ENCODE data around the gene LARGE1.

The LARGE1 gene

GRCh38 chr22:33329398-33329797 is 590.9 kb downstream of the LARGE1 start:
- POLR2A ChIA-PET = no interaction called here
- no peaks in the 10 kb centered on the region for H3K27me3 ChIP-seq (replicated peaks in 2 of 5; ENCODE audit: control insufficient read depth in 4 of 5, insufficient read depth in 5 of 5, low read length in 4 of 5)
- CTCF ChIA-PET = no interaction called here
- H3K27ac ChIP-seq (ENCODE audit: insufficient read depth in 1 of 2, low read depth in 1 of 2, low read length in 2 of 2, poor library complexity in 1 of 2, severe bottlenecking in 2 of 2) = no peak overlapping the region
- no CpG with 5 or more reads among the region's 3 CpGs for WGBS (ENCODE audit: insufficient coverage)
- peaks cover 0 to 5% (median 0%) of the 10 kb centered on the region in 5 experiments for H3K9me3 ChIP-seq (ENCODE audit: control extremely low read depth in 1 of 5, control insufficient read depth in 4 of 5, insufficient read depth in 2 of 5, low read depth in 1 of 5, low read length in 4 of 5)
- DNase-seq = peak in 1 of 3 donors; percentile 8
- H3K4me3 ChIP-seq (ENCODE audit: control insufficient read depth in 1 of 7, extremely low read depth in 1 of 7, insufficient read depth in 4 of 7, low read depth in 2 of 7, low read length in 6 of 7) = no peak overlapping the region
- H3K4me1 ChIP-seq (ENCODE audit: control extremely low read depth in 1 of 4, control insufficient read depth in 4 of 4, insufficient read depth in 4 of 4, low read length in 3 of 4) = peaks cover 0 to 8% (median 1%) of the 10 kb centered on the region in 4 experiments
- no peaks in the 10 kb centered on the region for H3K36me3 ChIP-seq (ENCODE audit: control insufficient read depth in 4 of 4, insufficient read depth in 4 of 4, low read length in 3 of 4)

- Histone ChIP-seq H3K9me3 (ENCODE audit: control extremely low read depth in 1 of 5, control insufficient read depth in 4 of 5, insufficient read depth in 2 of 5, low read depth in 1 of 5, low read length in 4 of 5) (peaks cover 0 to 5% (median 0%) of the 10 kb centered on the region in 5 experiments), H3K27ac (ENCODE audit: insufficient read depth in 1 of 2, low read depth in 1 of 2, low read length in 2 of 2, poor library complexity in 1 of 2, severe bottlenecking in 2 of 2) (no peak overlapping the region), H3K4me1 (ENCODE audit: control extremely low read depth in 1 of 4, control insufficient read depth in 4 of 4, insufficient read depth in 4 of 4, low read length in 3 of 4) (peaks cover 0 to 8% (median 1%) of the 10 kb centered on the region in 4 experiments), H3K36me3 (ENCODE audit: control insufficient read depth in 4 of 4, insufficient read depth in 4 of 4, low read length in 3 of 4) (no peaks in the 10 kb centered on the region), H3K4me3 (ENCODE audit: control insufficient read depth in 1 of 7, extremely low read depth in 1 of 7, insufficient read depth in 4 of 7, low read depth in 2 of 7, low read length in 6 of 7) (no peak overlapping the region), H3K27me3 (replicated peaks in 2 of 5; ENCODE audit: control insufficient read depth in 4 of 5, insufficient read depth in 5 of 5, low read length in 4 of 5) (no peaks in the 10 kb centered on the region)
- ChIA-PET POLR2A (no interaction called here), CTCF (no interaction called here)
- DNase-seq = peak; percentile 8 to 37 (median 23)
- 100% methylated on average over 1 of the region's 2 CpGs for WGBS (ENCODE audit: insufficient coverage)
These were observed 591.4 kb downstream of the LARGE1 start for GRCh38 chr22:33328789-33329296.

- ChIA-PET CTCF (no interaction called here), POLR2A (no interaction called here)
- Histone ChIP-seq H3K36me3 (ENCODE audit: control insufficient read depth in 4 of 4, insufficient read depth in 4 of 4, low read length in 3 of 4) (no peaks in the 10 kb centered on the region), H3K4me1 (ENCODE audit: control extremely low read depth in 1 of 4, control insufficient read depth in 4 of 4, insufficient read depth in 4 of 4, low read length in 3 of 4) (peaks cover 0 to 8% (median 1%) of the 10 kb centered on the region in 4 experiments), H3K9me3 (ENCODE audit: control extremely low read depth in 1 of 5, control insufficient read depth in 4 of 5, insufficient read depth in 2 of 5, low read depth in 1 of 5, low read length in 4 of 5) (peaks cover 0 to 5% (median 0%) of the 10 kb centered on the region in 5 experiments), H3K27me3 (replicated peaks in 2 of 5; ENCODE audit: control insufficient read depth in 4 of 5, insufficient read depth in 5 of 5, low read length in 4 of 5) (no peaks in the 10 kb centered on the region), H3K4me3 (ENCODE audit: control insufficient read depth in 1 of 7, extremely low read depth in 1 of 7, insufficient read depth in 4 of 7, low read depth in 2 of 7, low read length in 6 of 7) (no peak overlapping the region), H3K27ac (ENCODE audit: insufficient read depth in 1 of 2, low read depth in 1 of 2, low read length in 2 of 2, poor library complexity in 1 of 2, severe bottlenecking in 2 of 2) (no peak overlapping the region)
- 93% methylated on average over 7 of the region's 9 CpGs for WGBS (ENCODE audit: insufficient coverage)
- no peak for DNase-seq
These were observed 592.9 kb downstream of the LARGE1 start for GRCh38 chr22:33327348-33327860.

GRCh38 chr22:33326540-33327295 is 593.6 kb downstream of the LARGE1 start:
- H3K27ac ChIP-seq (ENCODE audit: insufficient read depth in 1 of 2, low read depth in 1 of 2, low read length in 2 of 2, poor library complexity in 1 of 2, severe bottlenecking in 2 of 2) = no peak overlapping the region
- POLR2A ChIA-PET = interaction anchor here (0.6 kb wide), 1 partner anchor 29 kb away, joined by 5 read pairs; no protein-coding TSS in a partner anchor
- H3K36me3 ChIP-seq (ENCODE audit: control insufficient read depth in 4 of 4, insufficient read depth in 4 of 4, low read length in 3 of 4) = no peaks in the 10 kb centered on the region
- WGBS (ENCODE audit: insufficient coverage) = 97% methylated on average over 8 of the region's 10 CpGs
- no peak overlapping the region for H3K4me3 ChIP-seq (ENCODE audit: control insufficient read depth in 1 of 7, extremely low read depth in 1 of 7, insufficient read depth in 4 of 7, low read depth in 2 of 7, low read length in 6 of 7)
- no peak for DNase-seq
- H3K27me3 ChIP-seq (replicated peaks in 2 of 5; ENCODE audit: control insufficient read depth in 4 of 5, insufficient read depth in 5 of 5, low read length in 4 of 5) = no peaks in the 10 kb centered on the region
- peaks cover 0 to 8% (median 1%) of the 10 kb centered on the region in 4 experiments for H3K4me1 ChIP-seq (ENCODE audit: control extremely low read depth in 1 of 4, control insufficient read depth in 4 of 4, insufficient read depth in 4 of 4, low read length in 3 of 4)
- CTCF ChIA-PET = no interaction called here
- peaks cover 0 to 5% (median 0%) of the 10 kb centered on the region in 5 experiments for H3K9me3 ChIP-seq (ENCODE audit: control extremely low read depth in 1 of 5, control insufficient read depth in 4 of 5, insufficient read depth in 2 of 5, low read depth in 1 of 5, low read length in 4 of 5)

- peaks cover 0 to 8% (median 1%) of the 10 kb centered on the region in 4 experiments for H3K4me1 ChIP-seq (ENCODE audit: control extremely low read depth in 1 of 4, control insufficient read depth in 4 of 4, insufficient read depth in 4 of 4, low read length in 3 of 4)
- ChIA-PET CTCF (no interaction called here), POLR2A (no interaction called here)
- DNase-seq = peak in 1 of 3 donors; percentile 8
- H3K27ac ChIP-seq (ENCODE audit: insufficient read depth in 1 of 2, low read depth in 1 of 2, low read length in 2 of 2, poor library complexity in 1 of 2, severe bottlenecking in 2 of 2) = no peak overlapping the region
- H3K27me3 ChIP-seq (replicated peaks in 2 of 5; ENCODE audit: control insufficient read depth in 4 of 5, insufficient read depth in 5 of 5, low read length in 4 of 5) = no peaks in the 10 kb centered on the region
- no peaks in the 10 kb centered on the region for H3K36me3 ChIP-seq (ENCODE audit: control insufficient read depth in 4 of 4, insufficient read depth in 4 of 4, low read length in 3 of 4)
- WGBS (ENCODE audit: insufficient coverage) = 63% methylated on average over 4 of the region's 5 CpGs
- H3K4me3 ChIP-seq (ENCODE audit: control insufficient read depth in 1 of 7, extremely low read depth in 1 of 7, insufficient read depth in 4 of 7, low read depth in 2 of 7, low read length in 6 of 7) = no peak overlapping the region
- peaks cover 0 to 5% (median 0%) of the 10 kb centered on the region in 5 experiments for H3K9me3 ChIP-seq (ENCODE audit: control extremely low read depth in 1 of 5, control insufficient read depth in 4 of 5, insufficient read depth in 2 of 5, low read depth in 1 of 5, low read length in 4 of 5)
These were observed 594.9 kb downstream of the LARGE1 start for GRCh38 chr22:33325232-33326004.

GRCh38 chr22:33324228-33324627 is 596.0 kb downstream of the LARGE1 start:
- no peaks in the 10 kb centered on the region for H3K36me3 ChIP-seq (ENCODE audit: control insufficient read depth in 4 of 4, insufficient read depth in 4 of 4, low read length in 3 of 4)
- H3K4me1 ChIP-seq (ENCODE audit: control extremely low read depth in 1 of 4, control insufficient read depth in 4 of 4, insufficient read depth in 4 of 4, low read length in 3 of 4) = peaks cover 0 to 3% (median 0%) of the 10 kb centered on the region in 4 experiments
- no peaks in the 10 kb centered on the region for H3K9me3 ChIP-seq (ENCODE audit: control extremely low read depth in 1 of 5, control insufficient read depth in 4 of 5, insufficient read depth in 2 of 5, low read depth in 1 of 5, low read length in 4 of 5)
- ChIA-PET CTCF (no interaction called here), POLR2A (no interaction called here)
- no peak for DNase-seq
- no peak overlapping the region for H3K27ac ChIP-seq (ENCODE audit: insufficient read depth in 1 of 2, low read depth in 1 of 2, low read length in 2 of 2, poor library complexity in 1 of 2, severe bottlenecking in 2 of 2)
- no peaks in the 10 kb centered on the region for H3K27me3 ChIP-seq (replicated peaks in 2 of 5; ENCODE audit: control insufficient read depth in 4 of 5, insufficient read depth in 5 of 5, low read length in 4 of 5)
- no peak overlapping the region for H3K4me3 ChIP-seq (ENCODE audit: control insufficient read depth in 1 of 7, extremely low read depth in 1 of 7, insufficient read depth in 4 of 7, low read depth in 2 of 7, low read length in 6 of 7)
- WGBS (ENCODE audit: insufficient coverage) = 100% methylated on average over 1 of the region's 2 CpGs

- Histone ChIP-seq H3K4me3 (ENCODE audit: control insufficient read depth in 1 of 7, extremely low read depth in 1 of 7, insufficient read depth in 4 of 7, low read depth in 2 of 7, low read length in 6 of 7) (no peak overlapping the region), H3K36me3 (ENCODE audit: control insufficient read depth in 4 of 4, insufficient read depth in 4 of 4, low read length in 3 of 4) (no peaks in the 10 kb centered on the region), H3K4me1 (ENCODE audit: control extremely low read depth in 1 of 4, control insufficient read depth in 4 of 4, insufficient read depth in 4 of 4, low read length in 3 of 4) (no peaks in the 10 kb centered on the region), H3K27ac (ENCODE audit: insufficient read depth in 1 of 2, low read depth in 1 of 2, low read length in 2 of 2, poor library complexity in 1 of 2, severe bottlenecking in 2 of 2) (no peak overlapping the region), H3K9me3 (ENCODE audit: control extremely low read depth in 1 of 5, control insufficient read depth in 4 of 5, insufficient read depth in 2 of 5, low read depth in 1 of 5, low read length in 4 of 5) (no peaks in the 10 kb centered on the region), H3K27me3 (replicated peaks in 2 of 5; ENCODE audit: control insufficient read depth in 4 of 5, insufficient read depth in 5 of 5, low read length in 4 of 5) (no peaks in the 10 kb centered on the region)
- ChIA-PET POLR2A (no interaction called here), CTCF (no interaction called here)
- 96% methylated on average over 3 of the region's 3 CpGs for WGBS (ENCODE audit: insufficient coverage)
- no peak for DNase-seq
These were observed 598.8 kb downstream of the LARGE1 start for GRCh38 chr22:33321466-33321865.
